8988T (cell line): ENCODE measurements around the gene FAM20C.

Source experiments
- DNase-seq: peaks from one replicate; pipeline ENCODE4 v3.0.0; 2011

FAM20C gene

GRCh38 chr7:278081-278480 is 85.7 kb downstream of the FAM20C start:
- no peak for DNase-seq

- DNase-seq: no peak
These were observed 87.5 kb downstream of the FAM20C start for GRCh38 chr7:279821-280220.

GRCh38 chr7:280461-280860 is 88.1 kb downstream of the FAM20C start:
- no peak for DNase-seq

GRCh38 chr7:281637-282036 is 89.3 kb downstream of the FAM20C start:
- DNase-seq: no peak

- DNase-seq: no peak
These were observed 90.2 kb downstream of the FAM20C start for GRCh38 chr7:282621-283020.

GRCh38 chr7:284762-285722 is 92.7 kb downstream of the FAM20C start:
- no peak for DNase-seq

GRCh38 chr7:285731-286130 is 93.4 kb downstream of the FAM20C start:
- DNase-seq: no peak

- no peak for DNase-seq
These were observed 93.9 kb downstream of the FAM20C start for GRCh38 chr7:286266-286665.

GRCh38 chr7:288671-289101 is 96.3 kb downstream of the FAM20C start:
- no peak for DNase-seq

GRCh38 chr7:289209-289755 is 96.9 kb downstream of the FAM20C start:
- no peak for DNase-seq

- no peak for DNase-seq
These were observed 97.6 kb downstream of the FAM20C start, which contains the start of gene FOXL3 for GRCh38 chr7:289756-290553. FOXL3 (plus strand) TSS chr7:290170; CDS start chr7:290170, 0 bp downstream.

- DNase-seq: no peak
These were observed 98.4 kb downstream of the FAM20C start for GRCh38 chr7:290554-291372.

- DNase-seq: no peak
These were observed 99.2 kb downstream of the FAM20C start for GRCh38 chr7:291373-292092.

- no peak for DNase-seq
These were observed 99.9 kb downstream of the FAM20C start for GRCh38 chr7:292226-292625.

GRCh38 chr7:292826-293225 is 100.5 kb downstream of the FAM20C start:
- no peak for DNase-seq

- no peak for DNase-seq
These were observed 101.5 kb downstream of the FAM20C start for GRCh38 chr7:293681-294439.

- DNase-seq: no peak
These were observed 102.2 kb downstream of the FAM20C start for GRCh38 chr7:294440-295154.

- no peak for DNase-seq
These were observed 103.1 kb downstream of the FAM20C start for GRCh38 chr7:295155-296154.

- DNase-seq: no peak
These were observed 104.1 kb downstream of the FAM20C start for GRCh38 chr7:296373-296945.
